Measurements from ENCODE around the gene PPP6R1.

PPP6R1 gene

DNA sequence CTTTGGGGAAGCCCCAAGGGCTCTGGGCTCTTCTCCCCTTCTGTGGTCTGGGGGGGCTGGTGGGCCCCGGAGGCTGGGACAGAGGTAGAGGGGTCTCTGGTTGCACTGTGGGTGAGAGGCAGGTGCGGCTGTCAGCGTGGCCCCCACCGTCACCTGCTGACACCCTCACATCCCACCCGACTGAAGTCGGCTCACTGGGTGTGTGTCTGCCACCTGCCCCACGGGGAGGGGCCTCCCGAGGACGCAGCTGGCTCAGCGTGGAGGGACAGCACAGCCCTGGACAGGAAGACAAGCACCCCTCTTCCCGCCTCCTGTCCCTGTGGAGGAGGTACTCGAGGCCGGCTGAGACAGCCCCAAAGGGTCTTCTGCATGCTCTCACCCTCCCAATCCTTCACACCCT, 28.0 kb downstream of the PPP6R1 start:
- Histone ChIP-seq H3K36me3 (ENCODE audit: control insufficient read depth, insufficient read depth, low read length) (peaks cover 14% of the 10 kb centered on the region), H3K18ac (ENCODE audit: low read length) (no peak overlapping the region), H4K8ac (ENCODE audit: low read depth, low read length) (no peak overlapping the region), H3K4me1 (ENCODE audit: control insufficient read depth, low read depth, low read length) (no peaks in the 10 kb centered on the region), H4K5ac (ENCODE audit: low read length) (no peak overlapping the region), H3K27me3 (ENCODE audit: insufficient read depth, low read length, poor library complexity) (no peaks in the 10 kb centered on the region), H3K79me1 (ENCODE audit: low read length) (no peaks in the 10 kb centered on the region), H3K4me2 (ENCODE audit: low read length) (no peak overlapping the region), H2BK15ac (replicated peaks; ENCODE audit: low read depth) (no peak overlapping the region), H3K9ac (ENCODE audit: low read length) (no peak overlapping the region), H3K4me3 (ENCODE audit: low read length) (no peak overlapping the region), H2AK5ac (ENCODE audit: low read length) (no peak overlapping the region), H3K4ac (ENCODE audit: low read depth, low read length) (no peak overlapping the region), H2BK5ac (ENCODE audit: low read length) (no peak overlapping the region), H3K23ac (ENCODE audit: low read length) (no peak overlapping the region), H3K56ac (ENCODE audit: low read length) (no peak overlapping the region), H3K27ac (ENCODE audit: low read depth, low read length) (no peak overlapping the region), H3K79me2 (ENCODE audit: control insufficient read depth, insufficient read depth, low read length) (no peaks in the 10 kb centered on the region), H2BK120ac (ENCODE audit: low read depth, low read length) (no peak overlapping the region)
- WGBS (ENCODE audit: extremely low coverage, insufficient coverage, low lambda C conversion rate) = no CpG with 5 or more reads among the region's 13 CpGs
- DNase-seq = no peak

DNA sequence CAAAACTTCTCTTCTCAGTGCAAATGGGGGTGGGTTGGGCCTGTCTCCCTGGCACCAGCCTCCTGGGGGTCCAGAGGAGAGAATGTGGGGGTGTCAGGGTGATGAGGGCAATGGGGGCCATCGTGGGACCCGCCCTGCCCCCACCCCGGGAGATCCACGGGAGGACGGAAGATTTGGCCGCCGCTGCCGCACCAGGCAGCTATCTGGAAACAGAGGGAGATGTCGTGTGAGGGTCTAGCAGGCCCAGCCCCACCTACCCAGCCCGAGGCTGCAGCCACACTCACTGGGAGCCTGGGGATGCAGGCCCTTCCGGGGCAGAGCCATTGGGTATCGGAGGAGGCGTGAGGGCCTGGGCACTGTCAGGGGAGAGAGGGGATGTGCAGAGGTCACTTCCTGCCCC, 28.5 kb downstream of the PPP6R1 start:
- WGBS (ENCODE audit: extremely low coverage, insufficient coverage, low lambda C conversion rate) = no CpG with 5 or more reads among the region's 13 CpGs
- no peaks in the 10 kb centered on the region for H3K4me1 ChIP-seq (ENCODE audit: control insufficient read depth, low read depth, low read length)
- H3K27me3 ChIP-seq (ENCODE audit: insufficient read depth, low read length, poor library complexity) = no peaks in the 10 kb centered on the region
- H3K27ac ChIP-seq (ENCODE audit: low read depth, low read length) = no peak overlapping the region
- no peak overlapping the region for H3K56ac ChIP-seq (ENCODE audit: low read length)
- peaks cover 14% of the 10 kb centered on the region for H3K36me3 ChIP-seq (ENCODE audit: control insufficient read depth, insufficient read depth, low read length)
- H3K4me2 ChIP-seq (ENCODE audit: low read length) = no peak overlapping the region
- H3K23ac ChIP-seq (ENCODE audit: low read length) = no peak overlapping the region
- DNase-seq = no peak
- no peak overlapping the region for H2BK5ac ChIP-seq (ENCODE audit: low read length)
- H2BK15ac ChIP-seq (replicated peaks; ENCODE audit: low read depth) = no peak overlapping the region
- H3K4ac ChIP-seq (ENCODE audit: low read depth, low read length) = no peak overlapping the region
- H3K9ac ChIP-seq (ENCODE audit: low read length) = no peak overlapping the region
- H3K18ac ChIP-seq (ENCODE audit: low read length) = no peak overlapping the region
- H3K79me1 ChIP-seq (ENCODE audit: low read length) = no peaks in the 10 kb centered on the region
- no peak overlapping the region for H4K5ac ChIP-seq (ENCODE audit: low read length)
- H2BK120ac ChIP-seq (ENCODE audit: low read depth, low read length) = no peak overlapping the region
- no peak overlapping the region for H4K8ac ChIP-seq (ENCODE audit: low read depth, low read length)
- H3K79me2 ChIP-seq (ENCODE audit: control insufficient read depth, insufficient read depth, low read length) = no peaks in the 10 kb centered on the region
- H2AK5ac ChIP-seq (ENCODE audit: low read length) = no peak overlapping the region
- no peak overlapping the region for H3K4me3 ChIP-seq (ENCODE audit: low read length)

DNA sequence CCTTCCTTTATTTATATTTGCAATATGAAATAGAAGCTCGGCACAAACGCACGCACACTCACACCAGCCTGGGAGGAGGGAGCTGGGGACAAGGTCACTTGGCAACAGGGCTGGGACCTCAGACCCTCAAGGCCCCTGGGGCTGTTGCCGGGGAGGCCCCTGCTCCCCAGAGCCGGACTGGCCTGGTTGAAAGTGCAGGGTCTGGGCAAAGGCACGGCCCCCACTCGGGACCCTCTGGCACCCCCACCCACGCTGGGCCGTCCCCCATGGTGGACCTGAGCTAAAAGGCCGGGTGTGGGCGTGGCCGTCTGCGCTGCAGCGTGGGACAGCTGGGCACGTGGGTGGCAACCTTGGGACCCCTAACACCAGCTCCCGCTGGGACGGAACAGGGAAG, 29.0 kb downstream of the PPP6R1 start:
- H2BK15ac ChIP-seq (replicated peaks; ENCODE audit: low read depth) = no peak overlapping the region
- no peak overlapping the region for H3K18ac ChIP-seq (ENCODE audit: low read length)
- H3K36me3 ChIP-seq (ENCODE audit: control insufficient read depth, insufficient read depth, low read length) = peaks cover 14% of the 10 kb centered on the region
- no peak overlapping the region for H2BK120ac ChIP-seq (ENCODE audit: low read depth, low read length)
- H3K79me1 ChIP-seq (ENCODE audit: low read length) = no peaks in the 10 kb centered on the region
- H3K27me3 ChIP-seq (ENCODE audit: insufficient read depth, low read length, poor library complexity) = no peaks in the 10 kb centered on the region
- no peak overlapping the region for H2AK5ac ChIP-seq (ENCODE audit: low read length)
- no peak overlapping the region for H3K4ac ChIP-seq (ENCODE audit: low read depth, low read length)
- H3K79me2 ChIP-seq (ENCODE audit: control insufficient read depth, insufficient read depth, low read length) = no peaks in the 10 kb centered on the region
- no peak overlapping the region for H3K9ac ChIP-seq (ENCODE audit: low read length)
- no peak overlapping the region for H2BK5ac ChIP-seq (ENCODE audit: low read length)
- no peaks in the 10 kb centered on the region for H3K4me1 ChIP-seq (ENCODE audit: control insufficient read depth, low read depth, low read length)
- no peak overlapping the region for H3K27ac ChIP-seq (ENCODE audit: low read depth, low read length)
- no peak overlapping the region for H3K4me2 ChIP-seq (ENCODE audit: low read length)
- no peak overlapping the region for H3K4me3 ChIP-seq (ENCODE audit: low read length)
- H3K56ac ChIP-seq (ENCODE audit: low read length) = no peak overlapping the region
- H4K8ac ChIP-seq (ENCODE audit: low read depth, low read length) = no peak overlapping the region
- no peak for DNase-seq
- no peak overlapping the region for H4K5ac ChIP-seq (ENCODE audit: low read length)
- whole genome bisulfite sequencing (ENCODE audit: extremely low coverage, insufficient coverage, low lambda C conversion rate) = no CpG with 5 or more reads among the region's 17 CpGs
- H3K23ac ChIP-seq (ENCODE audit: low read length) = no peak overlapping the region

DNA sequence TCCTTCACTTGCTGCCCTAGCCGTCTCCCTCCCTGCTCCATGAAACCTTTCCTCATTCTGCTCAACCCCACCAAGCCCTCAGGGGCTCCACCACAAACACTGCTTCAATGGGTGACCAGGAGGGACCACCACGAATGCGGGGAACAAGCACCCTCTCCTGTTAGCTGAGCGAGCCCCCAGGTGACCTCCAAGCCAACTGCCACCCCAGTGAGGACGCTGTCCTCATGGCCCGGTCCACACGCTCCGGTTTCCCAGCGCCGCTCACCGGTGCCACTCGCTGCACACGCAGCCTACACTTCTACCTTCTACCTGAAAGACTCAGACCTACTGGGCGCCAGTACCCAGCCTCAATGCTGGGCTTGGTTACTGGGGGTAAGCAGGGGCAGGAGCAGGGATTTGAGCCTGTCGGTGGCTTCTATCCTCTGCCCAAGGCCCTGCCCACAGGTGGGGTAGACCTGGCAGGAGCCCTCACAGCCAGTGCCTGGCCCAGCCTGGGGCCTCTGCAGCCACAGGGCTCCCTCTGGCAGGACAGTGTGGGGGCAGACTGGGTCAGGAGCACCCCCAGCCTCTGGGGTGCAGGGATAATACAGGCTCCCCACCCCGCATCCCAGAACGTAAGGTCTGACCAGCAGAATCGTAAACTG, 29.6 kb downstream of the PPP6R1 start:
- no peaks in the 10 kb centered on the region for H3K79me2 ChIP-seq (ENCODE audit: control insufficient read depth, insufficient read depth, low read length)

DNA sequence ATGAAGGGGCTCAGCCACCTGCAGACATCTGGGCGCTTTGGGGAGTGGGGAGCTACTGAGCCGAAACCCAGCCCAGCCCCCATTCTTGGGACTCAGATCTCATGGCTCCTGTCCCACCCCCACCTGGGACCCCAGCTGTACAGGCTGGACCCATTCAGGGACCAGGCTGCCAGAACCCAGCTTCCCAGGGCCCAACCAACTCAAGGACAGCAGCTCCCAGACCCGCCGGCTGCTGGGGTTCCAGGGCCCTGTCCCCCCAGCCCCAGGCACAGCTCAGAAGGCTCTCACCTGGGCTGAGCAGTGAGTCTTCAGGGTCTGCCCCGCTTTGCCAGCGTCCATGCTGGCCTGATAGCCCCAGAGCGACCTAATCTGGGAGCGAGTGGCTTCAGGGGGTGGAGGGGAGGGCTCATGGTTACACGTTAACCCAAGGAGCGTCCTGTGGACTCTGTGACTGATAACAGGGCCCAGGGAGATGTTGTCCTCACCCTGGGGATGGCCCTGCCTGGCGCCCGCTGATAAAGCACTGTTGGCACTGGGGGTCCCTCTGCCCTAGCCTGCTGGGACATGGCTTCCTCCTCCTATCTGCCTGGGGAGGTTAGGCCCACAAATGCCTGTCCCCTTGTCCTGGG, 30.3 kb downstream of the PPP6R1 start, which contains the start of gene TMEM86B:
Gene TMEM86B (minus strand): TSS at position 361 of the 629 bp plus-strand sequence. CDS start 22 bp downstream, at position 339.
- no peak for DNase-seq
- no CpG with 5 or more reads among the region's 12 CpGs for WGBS (ENCODE audit: extremely low coverage, insufficient coverage, low lambda C conversion rate)

More for the DNA sequence above, 29.6 kb downstream of the PPP6R1 start:
- no peak overlapping the region for H3K27ac ChIP-seq (ENCODE audit: low read depth, low read length)
- no peak overlapping the region for H3K18ac ChIP-seq (ENCODE audit: low read length)
- H3K23ac ChIP-seq (ENCODE audit: low read length) = no peak overlapping the region
- no peak overlapping the region for H3K56ac ChIP-seq (ENCODE audit: low read length)
- no peak overlapping the region for H3K4ac ChIP-seq (ENCODE audit: low read depth, low read length)
- no peak overlapping the region for H4K5ac ChIP-seq (ENCODE audit: low read length)
- no CpG with 5 or more reads among the region's 18 CpGs for WGBS (ENCODE audit: extremely low coverage, insufficient coverage, low lambda C conversion rate)
- no peaks in the 10 kb centered on the region for H3K27me3 ChIP-seq (ENCODE audit: insufficient read depth, low read length, poor library complexity)
- H3K4me1 ChIP-seq (ENCODE audit: control insufficient read depth, low read depth, low read length) = no peaks in the 10 kb centered on the region
- no peak overlapping the region for H2BK5ac ChIP-seq (ENCODE audit: low read length)
- no peaks in the 10 kb centered on the region for H3K79me1 ChIP-seq (ENCODE audit: low read length)
- H3K4me3 ChIP-seq (ENCODE audit: low read length) = no peak overlapping the region
- H2BK120ac ChIP-seq (ENCODE audit: low read depth, low read length) = no peak overlapping the region
- no peak overlapping the region for H2AK5ac ChIP-seq (ENCODE audit: low read length)
- no peak overlapping the region for H3K9ac ChIP-seq (ENCODE audit: low read length)
- no peak overlapping the region for H3K4me2 ChIP-seq (ENCODE audit: low read length)
- no peak overlapping the region for H2BK15ac ChIP-seq (replicated peaks; ENCODE audit: low read depth)
- peaks cover 14% of the 10 kb centered on the region for H3K36me3 ChIP-seq (ENCODE audit: control insufficient read depth, insufficient read depth, low read length)
- H4K8ac ChIP-seq (ENCODE audit: low read depth, low read length) = no peak overlapping the region
- no peak for DNase-seq

More for the DNA sequence above, 30.3 kb downstream of the PPP6R1 start, which contains the start of gene TMEM86B:
- no peaks in the 10 kb centered on the region for H3K4me1 ChIP-seq (ENCODE audit: control insufficient read depth, low read depth, low read length)
- no peak within 1 kb of the TSS for H3K9ac ChIP-seq (ENCODE audit: low read length)
- no peak within 1 kb of the TSS for H3K23ac ChIP-seq (ENCODE audit: low read length)
- no peak within 1 kb of the TSS for H2BK5ac ChIP-seq (ENCODE audit: low read length)
- no peaks in the 10 kb centered on the region for H3K27me3 ChIP-seq (ENCODE audit: insufficient read depth, low read length, poor library complexity)
- no peaks in the 10 kb centered on the region for H3K79me2 ChIP-seq (ENCODE audit: control insufficient read depth, insufficient read depth, low read length)
- H3K4ac ChIP-seq (ENCODE audit: low read depth, low read length) = no peak within 1 kb of the TSS
- no peaks in the 10 kb centered on the region for H3K79me1 ChIP-seq (ENCODE audit: low read length)
- no peak within 1 kb of the TSS for H2AK5ac ChIP-seq (ENCODE audit: low read length)
- no peak within 1 kb of the TSS for H2BK15ac ChIP-seq (replicated peaks; ENCODE audit: low read depth)
- no peak within 1 kb of the TSS for H3K4me3 ChIP-seq (ENCODE audit: low read length)
- no peak within 1 kb of the TSS for H2BK120ac ChIP-seq (ENCODE audit: low read depth, low read length)
- H4K8ac ChIP-seq (ENCODE audit: low read depth, low read length) = no peak within 1 kb of the TSS
- no peak within 1 kb of the TSS for H3K4me2 ChIP-seq (ENCODE audit: low read length)
- no peak within 1 kb of the TSS for H3K56ac ChIP-seq (ENCODE audit: low read length)
- peaks cover 14% of the 10 kb centered on the region for H3K36me3 ChIP-seq (ENCODE audit: control insufficient read depth, insufficient read depth, low read length)
- H4K5ac ChIP-seq (ENCODE audit: low read length) = no peak within 1 kb of the TSS
- no peak within 1 kb of the TSS for H3K18ac ChIP-seq (ENCODE audit: low read length)
- no peak within 1 kb of the TSS for H3K27ac ChIP-seq (ENCODE audit: low read depth, low read length)

Measured in mesendoderm (in vitro differentiated cells).